Activated T-cell treated with anti-CD3 and anti-CD28 coated beads, Interleukin-2, amount 50 U/mL, for 24 hours (primary cell): Measurements from ENCODE around the gene PPP1R18.
A peak's percentile ranks its signal among the peaks of the same experiment; 100 is the strongest.

ENCODE experiments used
- DNase-seq: peaks from one replicate; pipeline ENCODE4 v3.0.0-alpha.2; 2020
- H3K27ac Mint-ChIP-seq: 2 replicates; pipeline ENCODE4 v1.8.0; 2020; ENCODE audit warnings: mild to moderate bottlenecking, mixed read lengths
- H3K27me3 Mint-ChIP-seq: 2 replicates; pipeline ENCODE4 v1.8.0; 2020; ENCODE audit warnings: mixed read lengths
- H3K36me3 Mint-ChIP-seq: 2 replicates; pipeline ENCODE4 v1.8.0; 2020; ENCODE audit warnings: low read depth, mixed read lengths
- H3K4me1 Mint-ChIP-seq: 2 replicates; pipeline ENCODE4 v1.8.0; 2020; ENCODE audit warnings: low read depth, mixed read lengths
- H3K4me3 Mint-ChIP-seq: 2 replicates; pipeline ENCODE4 v1.8.0; 2020; ENCODE audit warnings: mild to moderate bottlenecking, moderate library complexity, mixed read lengths
- H3K9me3 Mint-ChIP-seq: 2 replicates; pipeline ENCODE4 v1.8.0; 2020; ENCODE audit warnings: mixed read lengths

The PPP1R18 gene

GRCh38 chr6:30711758-30712380, 25.4 kb upstream of the PPP1R18 start:
- Mint-ChIP-seq H3K9me3 (peaks cover 2% of the 10 kb centered on the region), H3K36me3 (peaks cover 93% of the 10 kb centered on the region), H3K27ac (peak overlapping the region; percentile 64), H3K27me3 (no peaks in the 10 kb centered on the region), H3K4me1 (peaks cover 32% of the 10 kb centered on the region), H3K4me3 (no peak overlapping the region)
- DNase-seq, result no peak

GRCh38 chr6:30709101-30709868, 22.8 kb upstream of the PPP1R18 start:
- Mint-ChIP-seq H3K4me1 (peaks cover 11% of the 10 kb centered on the region), H3K27me3 (no peaks in the 10 kb centered on the region), H3K4me3 (no peak overlapping the region), H3K36me3 (peaks cover 93% of the 10 kb centered on the region), H3K9me3 (no peaks in the 10 kb centered on the region), H3K27ac (no peak overlapping the region)
- DNase-seq, result no peak

- no peak for DNase-seq
- Mint-ChIP-seq H3K27me3 (no peaks in the 10 kb centered on the region), H3K4me3 (no peak overlapping the region), H3K4me1 (peaks cover 8% of the 10 kb centered on the region), H3K36me3 (peaks cover 93% of the 10 kb centered on the region), H3K27ac (no peak overlapping the region), H3K9me3 (no peaks in the 10 kb centered on the region)
Measured at GRCh38 chr6:30707281-30707850, 20.9 kb upstream of the PPP1R18 start.

GRCh38 chr6:30705620-30706019, 19.2 kb upstream of the PPP1R18 start:
- Mint-ChIP-seq H3K4me1 (no peaks in the 10 kb centered on the region), H3K36me3 (peaks cover 83% of the 10 kb centered on the region), H3K9me3 (no peaks in the 10 kb centered on the region), H3K27me3 (no peaks in the 10 kb centered on the region), H3K27ac (peak overlapping the region; percentile 12), H3K4me3 (no peak overlapping the region)
- DNase-seq, result no peak

GRCh38 chr6:30703821-30704220, 17.4 kb upstream of the PPP1R18 start:
- Mint-ChIP-seq H3K27me3 (no peaks in the 10 kb centered on the region), H3K36me3 (peaks cover 81% of the 10 kb centered on the region), H3K4me1 (no peaks in the 10 kb centered on the region), H3K9me3 (no peaks in the 10 kb centered on the region), H3K4me3 (no peak overlapping the region), H3K27ac (no peak overlapping the region)
- no peak for DNase-seq

GRCh38 chr6:30703011-30703410, 16.6 kb upstream of the PPP1R18 start:
- DNase-seq, result no peak
- H3K4me3 Mint-ChIP-seq, result no peak overlapping the region
- H3K36me3 Mint-ChIP-seq, result peaks cover 73% of the 10 kb centered on the region
- no peaks in the 10 kb centered on the region for H3K4me1 Mint-ChIP-seq
- no peaks in the 10 kb centered on the region for H3K27me3 Mint-ChIP-seq
- H3K9me3 Mint-ChIP-seq, result no peaks in the 10 kb centered on the region
- no peak overlapping the region for H3K27ac Mint-ChIP-seq

GRCh38 chr6:30700340-30700739, 13.9 kb upstream of the PPP1R18 start:
- no peak overlapping the region for H3K27ac Mint-ChIP-seq
- no peak for DNase-seq
- H3K4me1 Mint-ChIP-seq, result no peaks in the 10 kb centered on the region
- H3K36me3 Mint-ChIP-seq, result peaks cover 50% of the 10 kb centered on the region
- H3K27me3 Mint-ChIP-seq, result no peaks in the 10 kb centered on the region
- no peak overlapping the region for H3K4me3 Mint-ChIP-seq
- H3K9me3 Mint-ChIP-seq, result no peaks in the 10 kb centered on the region

DNA sequence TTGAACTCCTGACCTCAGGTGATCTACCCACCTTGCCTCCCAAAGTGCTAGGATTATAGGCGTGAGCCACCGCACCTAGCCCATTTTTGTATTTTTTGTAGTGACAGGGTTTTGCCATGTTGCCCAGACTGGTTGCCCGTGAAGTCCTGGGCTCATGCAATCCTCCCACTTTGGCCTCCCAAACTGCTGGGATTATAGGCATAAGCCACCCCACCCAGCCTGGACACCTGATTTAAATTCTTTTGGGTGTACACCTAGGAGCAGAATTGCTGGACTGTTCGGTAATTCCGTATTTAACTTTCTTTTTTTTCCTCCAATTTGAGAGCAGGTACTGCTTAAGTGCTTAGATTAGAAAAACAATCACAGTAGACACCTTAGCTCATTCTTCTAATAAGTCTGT, 10.0 kb upstream of the PPP1R18 start:
- Mint-ChIP-seq H3K4me3 (no peak overlapping the region), H3K27me3 (no peaks in the 10 kb centered on the region), H3K4me1 (peaks cover 5% of the 10 kb centered on the region), H3K27ac (no peak overlapping the region), H3K9me3 (no peaks in the 10 kb centered on the region), H3K36me3 (peaks cover 15% of the 10 kb centered on the region)
- no peak for DNase-seq

DNA sequence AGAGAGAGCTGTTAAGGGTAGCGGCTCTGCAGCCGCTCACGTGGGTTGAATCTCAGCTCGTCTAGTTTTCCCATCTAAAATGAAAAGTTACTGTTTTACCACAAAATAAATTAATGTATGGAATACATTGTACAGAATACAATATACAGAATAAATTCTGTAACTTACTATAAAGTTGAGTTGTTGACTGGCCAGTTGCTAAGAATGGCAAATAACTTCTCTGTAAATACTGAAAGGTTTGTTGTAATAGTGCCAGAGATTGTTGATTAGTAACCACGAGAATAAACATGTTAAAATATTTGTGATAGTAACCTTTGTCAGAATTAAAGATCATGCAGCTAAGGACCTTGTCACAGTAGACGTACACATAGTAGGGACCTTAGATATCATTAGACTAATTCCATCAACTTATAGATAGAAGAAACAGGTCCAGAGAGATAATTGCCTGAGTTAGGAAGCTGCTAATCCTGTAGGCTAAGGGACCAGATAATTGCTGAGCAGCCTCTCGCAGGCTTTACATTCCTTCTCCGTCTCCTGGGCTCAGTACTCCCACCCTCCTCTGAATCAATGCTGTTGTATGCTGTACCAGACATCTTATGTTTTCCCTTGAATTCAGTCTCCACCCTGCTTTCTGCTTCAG, 4.9 kb upstream of the PPP1R18 start:
- H3K27me3 Mint-ChIP-seq, result no peaks in the 10 kb centered on the region
- H3K4me3 Mint-ChIP-seq, result peak overlapping the region; percentile 92
- H3K4me1 Mint-ChIP-seq, result peaks cover 43% of the 10 kb centered on the region
- no peaks in the 10 kb centered on the region for H3K9me3 Mint-ChIP-seq
- peaks cover 22% of the 10 kb centered on the region for H3K36me3 Mint-ChIP-seq
- H3K27ac Mint-ChIP-seq, result peak overlapping the region; percentile 77
- DNase-seq, result no peak

DNA sequence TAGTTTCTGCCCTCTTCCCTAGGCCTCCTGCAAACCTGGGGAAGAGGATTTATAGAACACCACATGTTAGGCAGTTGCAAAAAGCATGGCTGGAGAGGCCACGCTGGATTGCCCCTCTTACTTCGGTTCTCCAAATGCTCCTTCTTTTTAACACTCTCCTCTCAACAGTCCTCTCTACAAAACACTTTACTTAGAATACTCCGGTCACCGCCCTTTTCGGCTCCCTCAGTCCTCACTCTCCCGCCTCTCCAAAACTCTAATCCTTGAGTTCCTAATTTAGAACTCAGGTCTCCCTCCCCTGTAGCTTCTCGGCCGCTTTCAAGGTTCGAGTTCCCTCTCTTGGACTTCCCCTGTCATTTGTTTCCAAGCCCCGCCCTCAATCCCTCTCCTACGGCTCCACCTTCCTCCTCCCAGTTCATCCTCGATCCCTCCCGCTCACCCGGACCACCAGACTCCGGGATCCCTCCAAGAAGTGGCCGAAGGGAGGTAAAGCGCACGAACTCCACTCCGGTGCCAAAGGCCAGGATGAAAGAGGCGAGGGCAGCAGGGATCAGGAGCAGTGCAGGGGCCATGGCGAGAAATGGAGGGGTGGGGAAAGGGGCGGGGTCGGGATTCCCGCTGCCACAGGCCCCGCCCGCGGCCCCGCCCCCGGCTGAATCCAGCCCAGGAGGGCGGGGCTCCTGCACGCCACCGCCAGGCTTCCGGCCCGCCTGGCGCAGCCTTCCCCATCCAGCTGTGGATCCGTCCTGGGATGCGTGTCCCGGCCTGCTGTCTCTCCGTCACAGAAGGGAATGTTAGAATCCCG, 4.2 kb upstream of the PPP1R18 start, which contains the start of gene NRM:
NRM (minus strand) TSS at position 582 of the 805 bp plus-strand sequence; CDS start at position 572, 10 bp downstream.
- H3K27me3 Mint-ChIP-seq, result no peaks in the 10 kb centered on the region
- peak within 1 kb of the TSS; percentile 93 for H3K27ac Mint-ChIP-seq
- peaks cover 43% of the 10 kb centered on the region for H3K4me1 Mint-ChIP-seq
- peak; percentile 88 for DNase-seq
- peak within 1 kb of the TSS; percentile 92 for H3K4me3 Mint-ChIP-seq
- H3K36me3 Mint-ChIP-seq, result peaks cover 29% of the 10 kb centered on the region
- no peaks in the 10 kb centered on the region for H3K9me3 Mint-ChIP-seq

DNA sequence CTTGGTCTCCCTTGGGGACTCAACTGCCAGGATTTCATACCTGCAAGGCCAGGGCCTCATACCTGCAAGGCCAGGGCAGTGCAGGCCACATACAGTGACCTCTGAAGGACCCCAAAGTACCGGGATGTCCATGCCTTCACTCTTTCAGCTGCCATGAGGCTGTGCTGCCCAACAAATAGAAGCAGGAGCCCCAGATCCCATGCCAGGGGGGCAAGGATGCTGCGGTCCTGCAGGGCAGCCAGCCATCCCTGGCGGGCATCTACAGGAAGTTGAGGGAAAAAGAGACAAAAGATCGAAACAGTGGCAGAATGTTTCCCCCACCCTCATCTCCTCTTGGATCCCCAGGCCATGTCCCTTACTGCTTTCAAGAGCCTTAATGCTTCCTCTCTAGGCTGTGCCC, 3.5 kb upstream of the PPP1R18 start:
- Mint-ChIP-seq H3K27me3 (no peaks in the 10 kb centered on the region), H3K36me3 (peaks cover 35% of the 10 kb centered on the region), H3K4me1 (peaks cover 43% of the 10 kb centered on the region), H3K27ac (peak overlapping the region; percentile 93), H3K9me3 (no peaks in the 10 kb centered on the region), H3K4me3 (peak overlapping the region; percentile 92)
- DNase-seq, result no peak

DNA sequence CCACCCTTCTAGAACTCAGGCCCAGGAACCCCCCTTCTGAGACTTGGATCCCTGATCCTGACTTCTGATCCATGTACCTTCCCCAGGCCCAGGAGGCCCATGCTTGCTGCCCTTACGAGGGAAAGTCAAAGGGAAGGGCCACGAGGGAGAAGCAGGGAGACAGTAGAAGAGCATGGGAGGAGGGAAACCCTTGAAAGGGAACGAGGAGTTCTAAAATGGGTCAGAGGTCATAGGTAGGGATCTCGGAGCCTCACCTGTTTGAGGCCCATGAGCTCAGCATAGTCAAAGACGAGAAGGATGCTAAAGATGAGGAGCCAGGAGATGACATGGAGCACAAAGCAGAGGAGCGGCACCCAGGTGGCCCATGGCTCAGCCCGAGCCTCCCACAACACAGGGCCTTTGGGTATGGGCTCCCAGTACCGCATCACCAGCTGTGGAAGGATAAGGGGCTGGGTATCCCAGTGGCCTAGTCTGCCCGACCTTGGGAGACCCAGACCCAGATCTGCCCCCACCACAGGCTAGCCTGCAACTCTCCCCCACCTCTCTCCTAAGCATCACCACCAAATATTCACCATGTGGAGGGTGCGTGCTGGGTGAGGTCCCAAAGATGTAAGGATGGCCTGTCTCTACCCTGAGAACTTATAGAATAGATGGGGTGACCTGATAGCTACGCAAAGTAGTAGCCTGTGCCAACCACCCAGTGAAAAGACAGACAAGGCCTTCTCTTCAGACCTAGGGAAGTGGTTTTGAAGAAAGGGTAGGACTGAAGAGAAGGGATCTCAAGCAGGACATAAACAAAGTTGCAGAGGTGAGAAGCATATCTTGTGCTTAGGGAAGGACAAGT, 2.8 kb upstream of the PPP1R18 start:
- Mint-ChIP-seq H3K27me3 (no peaks in the 10 kb centered on the region), H3K36me3 (peaks cover 42% of the 10 kb centered on the region), H3K27ac (peak overlapping the region; percentile 99), H3K9me3 (no peaks in the 10 kb centered on the region), H3K4me3 (peak overlapping the region; percentile 92), H3K4me1 (peaks cover 43% of the 10 kb centered on the region)
- no peak for DNase-seq

DNA sequence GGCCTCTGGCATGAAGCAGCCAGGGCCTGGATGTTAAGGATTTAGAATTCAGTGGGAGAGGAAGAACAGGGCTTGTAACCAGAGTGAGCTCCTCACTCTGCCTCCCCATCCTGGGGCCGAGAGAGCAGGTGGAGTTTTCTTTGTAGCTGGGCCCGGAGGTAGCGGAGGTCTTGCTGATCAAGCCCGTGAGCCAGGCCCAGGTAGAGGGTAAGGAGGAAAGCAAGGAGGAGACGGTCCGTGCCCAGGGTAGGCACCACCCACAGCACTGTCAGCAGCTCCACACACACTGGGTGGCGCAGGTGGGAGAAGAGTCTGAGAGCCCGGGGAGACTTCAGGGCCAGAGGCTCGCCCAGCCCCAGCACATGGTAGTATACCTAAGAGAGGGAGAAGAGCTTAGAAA, 2.1 kb upstream of the PPP1R18 start:
- Mint-ChIP-seq H3K4me1 (peaks cover 43% of the 10 kb centered on the region), H3K27me3 (no peaks in the 10 kb centered on the region), H3K4me3 (peak overlapping the region; percentile 94), H3K9me3 (no peaks in the 10 kb centered on the region), H3K36me3 (peaks cover 48% of the 10 kb centered on the region), H3K27ac (peak overlapping the region; percentile 99)
- DNase-seq, result no peak
